ENCODE data around the gene CARNS1. TPM values are rescaled to one million over a fixed set of nuclear protein-coding genes. Genes with fewer than 3 reads are reported as not detected.

Gene CARNS1
- polyA plus RNA-seq, 1 donor from 2014 or later: not detected

GRCh38 chr11:67411785-67412152 lies 3.7 kb upstream of the CARNS1 start:
- H2AFZ ChIP-seq (ENCODE audit: low read depth, low read length): no peak overlapping the region
- H3K36me3 ChIP-seq (ENCODE audit: insufficient read depth, low read length): no peaks in the 10 kb centered on the region
- no peak for TF ChIP-seq EZH2 (IDR thresholded peaks at IDR 0.05; ENCODE audit: borderline replicate concordance, insufficient read depth, low read length, poor library complexity, severe bottlenecking)
- TF ChIP-seq POLR2AphosphoS5 (IDR thresholded peaks at IDR 0.05): no peak
- no peak for TF ChIP-seq REST (IDR thresholded peaks at IDR 0.05; ENCODE audit: borderline replicate concordance)
- TF ChIP-seq TAF1 (IDR thresholded peaks at IDR 0.05; ENCODE audit: low read depth): no peak
- TF ChIP-seq RAD21 (conservative IDR thresholded peaks at IDR 0.05): no peak
- no peak for TF ChIP-seq EP300 (conservative IDR thresholded peaks at IDR 0.05; ENCODE audit: poor library complexity, severe bottlenecking)
- no peak for TF ChIP-seq MXI1 (conservative IDR thresholded peaks at IDR 0.05; ENCODE audit: poor library complexity, severe bottlenecking)
- TF ChIP-seq CTCF (IDR thresholded peaks at IDR 0.05; ENCODE audit: poor library complexity, severe bottlenecking): no peak
- TF ChIP-seq SMC3 (conservative IDR thresholded peaks at IDR 0.05; ENCODE audit: poor library complexity): no peak
- no peak overlapping the region for H3K27ac ChIP-seq (ENCODE audit: low read length)
- no peak overlapping the region for H3K4me2 ChIP-seq (ENCODE audit: low read length)
- H3K79me2 ChIP-seq (replicated peaks; ENCODE audit: insufficient read depth, low read length): no peaks in the 10 kb centered on the region
- no peaks in the 10 kb centered on the region for H3K9me2 ChIP-seq (ENCODE audit: insufficient read depth, low read length)
- H4K20me1 ChIP-seq (ENCODE audit: insufficient read depth): no peaks in the 10 kb centered on the region
- no peak overlapping the region for H3K4me3 ChIP-seq (ENCODE audit: low read length)
- peaks cover 21% of the 10 kb centered on the region for H3K27me3 ChIP-seq (ENCODE audit: insufficient read depth, low read depth, low read length)
- H3K9ac ChIP-seq (ENCODE audit: low read length): no peak overlapping the region
- no peaks in the 10 kb centered on the region for H3F3A ChIP-seq (ENCODE audit: insufficient read depth, low read length, poor library complexity, severe bottlenecking)
- no peaks in the 10 kb centered on the region for H3K9me3 ChIP-seq (ENCODE audit: low read length)

GRCh38 chr11:67412495-67413179 lies 2.8 kb upstream of the CARNS1 start:
- Histone ChIP-seq H3K4me3 (ENCODE audit: low read length) (no peak overlapping the region), H3K27ac (ENCODE audit: low read length) (no peak overlapping the region), H3K4me2 (ENCODE audit: low read length) (no peak overlapping the region), H3K36me3 (ENCODE audit: insufficient read depth, low read length) (no peaks in the 10 kb centered on the region), H3F3A (ENCODE audit: insufficient read depth, low read length, poor library complexity, severe bottlenecking) (no peaks in the 10 kb centered on the region), H3K9ac (ENCODE audit: low read length) (no peak overlapping the region), H3K79me2 (replicated peaks; ENCODE audit: insufficient read depth, low read length) (no peaks in the 10 kb centered on the region), H3K9me2 (ENCODE audit: insufficient read depth, low read length) (no peaks in the 10 kb centered on the region), H3K9me3 (ENCODE audit: low read length) (no peaks in the 10 kb centered on the region), H3K27me3 (ENCODE audit: insufficient read depth, low read depth, low read length) (peaks cover 23% of the 10 kb centered on the region), H2AFZ (ENCODE audit: low read depth, low read length) (no peak overlapping the region), H4K20me1 (ENCODE audit: insufficient read depth) (no peaks in the 10 kb centered on the region)
- no peak for TF ChIP-seq EZH2 (IDR thresholded peaks at IDR 0.05; ENCODE audit: borderline replicate concordance, insufficient read depth, low read length, poor library complexity, severe bottlenecking)
- TF ChIP-seq MXI1 (conservative IDR thresholded peaks at IDR 0.05; ENCODE audit: poor library complexity, severe bottlenecking): no peak
- no peak for TF ChIP-seq REST (IDR thresholded peaks at IDR 0.05; ENCODE audit: borderline replicate concordance)
- no peak for TF ChIP-seq RAD21 (conservative IDR thresholded peaks at IDR 0.05)
- no peak for TF ChIP-seq TAF1 (IDR thresholded peaks at IDR 0.05; ENCODE audit: low read depth)

All from neural cell (in vitro differentiated cells).